K562 (cell line): ENCODE measurements around the gene SNX33. TPM values are rescaled to one million over a fixed set of nuclear protein-coding genes. Genes with fewer than 3 reads are reported as not detected.

ENCODE experiments used
- ATAC-seq: fragments of 200-7000 bp; cut with Tn5 transposase; 3 replicates; pipeline ENCODE4 v1.9.1; 2020; ENCODE audit warnings: moderate library complexity
- BruUV-seq: library from RNA; stranded (reverse); fragments of 400-500 nt; replicated peaks from 2 replicates; lab custom pipeline; 2021; lab: Mats Ljungman, UMichigan
- CTCF ChIA-PET: fragments of 300-600 bp; formaldehyde crosslinking; extraction: SDS; loops from one replicate; lab custom pipeline; 2021; ENCODE audit warnings: low intra/inter-chr PET ratio; lab: Yijun Ruan, JAX
- POLR2A ChIA-PET: fragments of 300-600, 350-650 bp; sonication (Branson Sonifier 250); formaldehyde crosslinking; extraction: SDS; loops from one replicate; lab custom pipeline; 2021; ENCODE audit warnings: antibody characterized with exemption, inconsistent platforms; lab: Yijun Ruan, JAX
- DNase-seq, 4 experiments: peaks; one replicate each; pipeline versions ENCODE4 v3.0.0 to v3.0.0-alpha.2; 2011 to 2018; ENCODE audit warnings: low spot score in 3 of 4, mixed read lengths in 3 of 4; ENCODE audit errors: extremely low read depth in 1 of 4
- FAIRE-seq: peaks from 2 replicates; lab custom pipeline; 2011; peaks lifted over from hg19 to GRCh38; lab: Jason Lieb, UNC
- H2AFZ ChIP-seq: 2 replicates; pipeline ENCODE4 v1.6.0; 2011; ENCODE audit warnings: low read depth, low read length, control low read depth, inconsistent platforms
- H3K27ac ChIP-seq: fragments of 200-600 bp; 3 replicates; pipeline ENCODE4 v1.8.0; 2011; ENCODE audit warnings: low read depth, mild to moderate bottlenecking, control low read depth, inconsistent platforms, low read length, moderate library complexity, mixed read lengths; ENCODE audit errors: extremely low read depth
- H3K27me3 ChIP-seq, 2 experiments: fragments of 300-600 bp in 1 of 2; 2 replicates in 1 of 2; 3 replicates in 1 of 2; pipeline versions ENCODE4 v1.6.0 to v1.8.0; 2011; ENCODE audit warnings: inconsistent platforms in 2 of 2, low read length in 2 of 2, mild to moderate bottlenecking in 1 of 2, mixed read lengths in 1 of 2, moderate library complexity in 1 of 2; ENCODE audit not compliant: control insufficient read depth in 2 of 2, insufficient read depth in 2 of 2
- H3K36me3 ChIP-seq: fragments of 300-600 bp; 3 replicates; pipeline ENCODE4 v1.8.0; 2011; ENCODE audit warnings: mild to moderate bottlenecking, low read length, inconsistent platforms; ENCODE audit not compliant: control insufficient read depth, insufficient read depth
- H3K4me1 ChIP-seq, 2 experiments: fragments of 200-600 bp in 1 of 2; replicated peaks in 1 of 2; 2 replicates in 1 of 2; 3 replicates in 1 of 2; pipeline versions ENCODE4 v1.5.1 to v1.8.0; 2011; ENCODE audit warnings: inconsistent platforms in 2 of 2, low read length in 2 of 2, mild to moderate bottlenecking in 1 of 2, mixed read lengths in 1 of 2, moderate library complexity in 1 of 2; ENCODE audit not compliant: control insufficient read depth in 2 of 2, insufficient read depth in 2 of 2
- H3K4me2 ChIP-seq: 2 replicates; pipeline ENCODE4 v1.6.1; 2011; ENCODE audit warnings: low read length, control low read depth, inconsistent platforms, mixed read lengths; ENCODE audit not compliant: insufficient read depth
- H3K4me3 ChIP-seq: fragments of 200-600 bp; sonication (generic), shearing (Covaris generic); 2 replicates; pipeline ENCODE4 v1.5.1; 2016; ENCODE audit warnings: control low read depth, inconsistent platforms
- H3K79me2 ChIP-seq: fragments of 200-600 bp; 3 replicates; pipeline ENCODE4 v1.8.0; 2011; ENCODE audit warnings: low read length, inconsistent platforms; ENCODE audit not compliant: control insufficient read depth, insufficient read depth
- H3K9ac ChIP-seq, 2 experiments: 2 replicates each; pipeline versions ENCODE4 v1.6.0 to v1.6.1; 2011; ENCODE audit warnings: low read depth in 2 of 2, low read length in 2 of 2, control low read depth in 1 of 2, inconsistent platforms in 1 of 2, mild to moderate bottlenecking in 1 of 2, mixed read lengths in 1 of 2; ENCODE audit not compliant: insufficient read depth in 1 of 2
- H3K9me1 ChIP-seq: one replicate; pipeline ENCODE4 v1.6.0; 2011; ENCODE audit warnings: inconsistent platforms, mild to moderate bottlenecking, low read length, moderate library complexity; ENCODE audit not compliant: control insufficient read depth, insufficient read depth
- H3K9me3 ChIP-seq: replicated peaks from 2 replicates; pipeline ENCODE4 v1.5.1; 2011; ENCODE audit warnings: low read depth, low read length, inconsistent platforms; ENCODE audit not compliant: control insufficient read depth, insufficient read depth
- H4K20me1 ChIP-seq: replicated peaks from 2 replicates; pipeline ENCODE4 v1.6.1; 2011; ENCODE audit warnings: low read length, inconsistent platforms, mixed read lengths; ENCODE audit not compliant: control insufficient read depth, insufficient read depth
- ARID3A ChIP-seq: IDR thresholded peaks from 2 replicates; pipeline ENCODE4 v1.6.1; 2012; ENCODE audit warnings: low read depth, low read length, improper control_type of control experiment, borderline replicate concordance
- ATF1 ChIP-seq, 2 experiments: fragments of 450-650 bp in 1 of 2; IDR thresholded peaks; 2 replicates each; pipeline ENCODE4 v1.6.1; 2016; ENCODE audit warnings: missing compliant biosample characterization in 1 of 2, missing genetic modification characterization in 1 of 2
- BRD9 ChIP-seq: fragments of 450-650 bp; IDR thresholded peaks from 2 replicates; pipeline ENCODE4 v1.6.1; 2018; ENCODE audit warnings: low read depth; ENCODE audit not compliant: partially characterized antibody
- CXXC5 ChIP-seq: fragments of 250-450 bp; sonication (Bioruptor Pico); IDR thresholded peaks from 2 replicates; pipeline ENCODE4 v1.8.0; 2022; ENCODE audit warnings: inconsistent platforms, mild to moderate bottlenecking, moderate library complexity
- FOXK2 ChIP-seq, 2 experiments: fragments of 450-650 bp; IDR thresholded peaks in 1 of 2; conservative IDR thresholded peaks in 1 of 2; 2 replicates each; pipeline ENCODE4 v1.6.1; 2016; ENCODE audit warnings: low read depth in 2 of 2, mild to moderate bottlenecking in 1 of 2
- GABPB2 ChIP-seq: fragments of 250-450 bp; sonication (Bioruptor Pico); conservative IDR thresholded peaks from 2 replicates; pipeline ENCODE4 v1.5.1; 2021; ENCODE audit warnings: mild to moderate bottlenecking
- HLTF ChIP-seq: fragments of 450-650 bp; IDR thresholded peaks from 2 replicates; pipeline ENCODE4 v1.6.1; 2016
- MEF2A ChIP-seq: IDR thresholded peaks from 2 replicates; pipeline ENCODE4 v1.6.1; 2011; ENCODE audit warnings: low read depth, mild to moderate bottlenecking, low read length, moderate library complexity; ENCODE audit not compliant: control insufficient read depth
- MTA3 ChIP-seq: fragments of 450-650 bp; formaldehyde crosslinking; IDR thresholded peaks from 2 replicates; pipeline ENCODE4 v1.6.1; 2017; ENCODE audit warnings: mild to moderate bottlenecking, borderline replicate concordance
- NCOA1 ChIP-seq: fragments of 450-650 bp; IDR thresholded peaks from 2 replicates; pipeline ENCODE4 v1.6.1; 2016; ENCODE audit warnings: low read depth
- PHB2 ChIP-seq: fragments of 450-650 bp; IDR thresholded peaks from 2 replicates; pipeline ENCODE4 v1.6.1; 2017; ENCODE audit warnings: low read depth
- RAD21 ChIP-seq, 2 experiments: fragments of 250-450 bp in 1 of 2; fragments of 450-650 bp in 1 of 2; sonication (Bioruptor Pico) in 1 of 2; formaldehyde crosslinking in 1 of 2; IDR thresholded peaks in 1 of 2; conservative IDR thresholded peaks in 1 of 2; 2 replicates each; pipeline versions ENCODE4 v1.4.0 to v1.8.0; 2020 to 2022; ENCODE audit warnings: mild to moderate bottlenecking in 2 of 2, moderate library complexity in 1 of 2
- TARDBP ChIP-seq: fragments of 450-650 bp; IDR thresholded peaks from 2 replicates; pipeline ENCODE4 v1.6.1; 2016
- TCF3 ChIP-seq: sonication (generic); formaldehyde crosslinking; IDR thresholded peaks from 2 replicates; pipeline ENCODE4 v1.4.0; 2020; ENCODE audit warnings: mild to moderate bottlenecking, missing genetic modification reagents
- TCF7 ChIP-seq: sonication (generic); IDR thresholded peaks from 2 replicates; pipeline ENCODE4 v1.6.1; 2016; ENCODE audit warnings: antibody characterized with exemption, borderline replicate concordance
- XRCC3 ChIP-seq: fragments of 450-650 bp; IDR thresholded peaks from 2 replicates; pipeline ENCODE4 v1.6.1; 2017; ENCODE audit warnings: mild to moderate bottlenecking, moderate library complexity
- ZBTB33 ChIP-seq: sonication (generic); formaldehyde crosslinking; IDR thresholded peaks from 2 replicates; pipeline ENCODE4 v1.8.1; 2023; ENCODE audit warnings: mild to moderate bottlenecking, missing genetic modification reagents
- ZSCAN29 ChIP-seq: fragments of 450-650 bp; IDR thresholded peaks from 2 replicates; pipeline ENCODE4 v1.6.1; 2017
- WGBS: fragments of 100-300 bp; shearing (Covaris generic); methylation state at CpG from one replicate; pipeline ENCODE4 v1.1.6; 2016; ENCODE audit warnings: low coverage, mixed read lengths; ENCODE audit not compliant: insufficient coverage; ENCODE audit errors: missing lambda C conversion rate; 5-methylcytosine and 5-hydroxymethylcytosine counted together
- in situ Hi-C: fragments of 300-500 bp; cut with MboI; formaldehyde crosslinking; loops from 4 replicates; pipeline ENCODE4 v1.15.0; 2018; ENCODE audit warnings: inconsistent platforms, mixed read lengths
- intact Hi-C: fragments of 100-400 bp; cut with micrococcal nuclease; formaldehyde crosslinking; loops from 2 replicates; pipeline ENCODE4 v1.14.2; 2022
- polyA plus RNA-seq, 8 experiments: library from polyadenylated mRNA; depleted of rRNA in 4 of 8; stranded (reverse) in 5 of 8; unstranded in 3 of 8; fragments of >200 nt; fragmentation: Nextera tagmentation in 2 of 8; fragmentation: Illumina TruSeq in 1 of 8; extraction: Ambion mirVana in 2 of 8; extraction: Trizol in 1 of 8; gene quantifications; 2 replicates each; pipeline versions ENCODE4 v1.2.1 to v1.2.3, GENCODE V29; 2011 to 2014; ENCODE audit warnings: inconsistent platforms in 1 of 8, missing spikeins in 1 of 8
- total RNA-seq, 7 experiments: library from RNA; depleted of rRNA in 6 of 7; stranded (reverse); fragments of >200 nt in 6 of 7; fragmentation: Illumina TruSeq in 2 of 7; extraction: Trizol in 2 of 7; gene quantifications; 2 replicates each; pipeline versions ENCODE4 v1.2.1 to v1.2.3, GENCODE V29; 2011 to 2021; ENCODE audit warnings: low replicate concordance in 1 of 7

SNX33 gene
- total and polyA plus RNA-seq, 9 of the 15 experiments (the other 6 are each of a cell fraction or from before 2014, with no cell fraction given) = 1.4 to 14.1 (median 8.2) TPM

- Histone ChIP-seq H3K79me2 (no peaks in the 10 kb centered on the region), H3K9me1 (no peaks in the 10 kb centered on the region), H2AFZ (0 out of 2 replicates have a peak overlapping the region, but pooled peaks have one; percentile 34), H3K9me3 (no peaks in the 10 kb centered on the region), H3K4me2 (peak overlapping the region; percentile 54; the same call in 1 of the 2 replicates), H3K27me3 (peaks cover 0 to 5% of the 10 kb centered on the region in 2 experiments; a peak in 1 of 5 replicates), H3K9ac (peak overlapping the region in 1 of 2 experiments; percentile 29; a peak in 2 of 4 replicates), H3K4me1 (peaks cover 19 to 46% of the 10 kb centered on the region in 2 experiments), H3K36me3 (no peaks in the 10 kb centered on the region), H3K27ac (peak overlapping the region; percentile 39; the same call in 2 of the 3 replicates), H3K4me3 (no peak overlapping the region), H4K20me1 (peaks cover 7% of the 10 kb centered on the region; the same call in 1 of the 2 replicates)
- WGBS = 2% methylated on average over 17 of the region's 20 CpGs
- FAIRE-seq (peak; percentile 97), DNase-seq (peak; percentile 89 to 95 (median 91)), ATAC-seq (peak; percentile 94)
- no TSS peak for BruUV-seq
- in situ Hi-C loops (no loop called here), intact Hi-C loops (loop anchor here (1.0 kb wide), 2 partner anchors 24 to 64 kb away; no protein-coding TSS in a partner anchor)
- ChIA-PET CTCF (no interaction called here), POLR2A (interaction anchor here (0.6 to 1.0 kb wide), 4 partner anchors 20 to 328 kb away, joined by 3 to 4 read pairs (median 3); partner anchors contain the start of gene MAN2C1)
- TF ChIP-seq ZBTB33 (CRISPR knock-in tag) (0 out of 2 replicates have a peak, but pooled peaks have one; percentile 36), PHB2 (peak; percentile 78), TCF3 (peak; percentile 93), TARDBP (peak; percentile 36; the same call in 1 of the 2 replicates), MTA3 (peak; percentile 81; the same call in 1 of the 2 replicates), RAD21 (CRISPR knock-in tag; conservative IDR thresholded peaks at IDR 0.05 in 1 of 2, IDR thresholded peaks at IDR 0.05 in 1 of 2) (peak in 1 of 2 experiments; percentile 49; a peak in 2 of 4 replicates), ZSCAN29 (0 out of 2 replicates have a peak, but pooled peaks have one; percentile 39), GABPB2 (CRISPR knock-in tag) (no peak), CXXC5 (CRISPR knock-in tag) (peak; percentile 79), BRD9 (peak; percentile 33), XRCC3 (no peak), ATF1 (CRISPR knock-in tag; IDR thresholded peaks at IDR 0.05) (no peak), ATF1 (tag; IDR thresholded peaks at IDR 0.05) (peak; percentile 50; the same call in 1 of the 2 replicates), NCOA1 (peak; percentile 60; the same call in 1 of the 2 replicates), TCF7 (peak; percentile 28; the same call in 1 of the 2 replicates), ARID3A (no peak), HLTF (peak; percentile 52; the same call in 1 of the 2 replicates), FOXK2 (conservative IDR thresholded peaks at IDR 0.05 in 1 of 2, IDR thresholded peaks at IDR 0.05 in 1 of 2; ENCODE audit: low read depth in 2 of 2) (0 out of 4 replicates have a peak, but pooled peaks have one; percentile 30 to 48), MEF2A (peak; percentile 98)
Observed at GRCh38 chr15:75694241-75695182, 46.8 kb downstream of the SNX33 start.
